ENCODE measurements around the gene PLEKHA7.
A peak's percentile ranks its signal among the peaks of the same experiment; 100 is the strongest.
"Not testable (repeated sequence)": the region's sequence is repeated elsewhere in the genome, so short reads cannot be mapped to it uniquely, and the experiment has no call there.

Gene PLEKHA7, protein sequence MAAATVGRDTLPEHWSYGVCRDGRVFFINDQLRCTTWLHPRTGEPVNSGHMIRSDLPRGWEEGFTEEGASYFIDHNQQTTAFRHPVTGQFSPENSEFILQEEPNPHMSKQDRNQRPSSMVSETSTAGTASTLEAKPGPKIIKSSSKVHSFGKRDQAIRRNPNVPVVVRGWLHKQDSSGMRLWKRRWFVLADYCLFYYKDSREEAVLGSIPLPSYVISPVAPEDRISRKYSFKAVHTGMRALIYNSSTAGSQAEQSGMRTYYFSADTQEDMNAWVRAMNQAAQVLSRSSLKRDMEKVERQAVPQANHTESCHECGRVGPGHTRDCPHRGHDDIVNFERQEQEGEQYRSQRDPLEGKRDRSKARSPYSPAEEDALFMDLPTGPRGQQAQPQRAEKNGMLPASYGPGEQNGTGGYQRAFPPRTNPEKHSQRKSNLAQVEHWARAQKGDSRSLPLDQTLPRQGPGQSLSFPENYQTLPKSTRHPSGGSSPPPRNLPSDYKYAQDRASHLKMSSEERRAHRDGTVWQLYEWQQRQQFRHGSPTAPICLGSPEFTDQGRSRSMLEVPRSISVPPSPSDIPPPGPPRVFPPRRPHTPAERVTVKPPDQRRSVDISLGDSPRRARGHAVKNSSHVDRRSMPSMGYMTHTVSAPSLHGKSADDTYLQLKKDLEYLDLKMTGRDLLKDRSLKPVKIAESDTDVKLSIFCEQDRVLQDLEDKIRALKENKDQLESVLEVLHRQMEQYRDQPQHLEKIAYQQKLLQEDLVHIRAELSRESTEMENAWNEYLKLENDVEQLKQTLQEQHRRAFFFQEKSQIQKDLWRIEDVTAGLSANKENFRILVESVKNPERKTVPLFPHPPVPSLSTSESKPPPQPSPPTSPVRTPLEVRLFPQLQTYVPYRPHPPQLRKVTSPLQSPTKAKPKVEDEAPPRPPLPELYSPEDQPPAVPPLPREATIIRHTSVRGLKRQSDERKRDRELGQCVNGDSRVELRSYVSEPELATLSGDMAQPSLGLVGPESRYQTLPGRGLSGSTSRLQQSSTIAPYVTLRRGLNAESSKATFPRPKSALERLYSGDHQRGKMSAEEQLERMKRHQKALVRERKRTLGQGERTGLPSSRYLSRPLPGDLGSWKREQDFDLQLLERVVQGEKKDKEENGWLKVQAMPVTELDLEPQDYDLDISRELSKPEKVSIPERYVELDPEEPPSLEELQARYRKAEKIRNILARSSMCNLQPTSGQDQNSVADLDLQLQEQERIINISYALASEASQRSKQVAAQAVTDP

GRCh38 chr11:17014321-17014832 lies at the start of gene PLEKHA7:
Gene PLEKHA7, minus strand, starts transcription at chr11:17014414. Its CDS starts 13 bp downstream, at chr11:17014401.
- no peak for DNase-seq (ENCODE audit: low read depth, low spot score)

DNA sequence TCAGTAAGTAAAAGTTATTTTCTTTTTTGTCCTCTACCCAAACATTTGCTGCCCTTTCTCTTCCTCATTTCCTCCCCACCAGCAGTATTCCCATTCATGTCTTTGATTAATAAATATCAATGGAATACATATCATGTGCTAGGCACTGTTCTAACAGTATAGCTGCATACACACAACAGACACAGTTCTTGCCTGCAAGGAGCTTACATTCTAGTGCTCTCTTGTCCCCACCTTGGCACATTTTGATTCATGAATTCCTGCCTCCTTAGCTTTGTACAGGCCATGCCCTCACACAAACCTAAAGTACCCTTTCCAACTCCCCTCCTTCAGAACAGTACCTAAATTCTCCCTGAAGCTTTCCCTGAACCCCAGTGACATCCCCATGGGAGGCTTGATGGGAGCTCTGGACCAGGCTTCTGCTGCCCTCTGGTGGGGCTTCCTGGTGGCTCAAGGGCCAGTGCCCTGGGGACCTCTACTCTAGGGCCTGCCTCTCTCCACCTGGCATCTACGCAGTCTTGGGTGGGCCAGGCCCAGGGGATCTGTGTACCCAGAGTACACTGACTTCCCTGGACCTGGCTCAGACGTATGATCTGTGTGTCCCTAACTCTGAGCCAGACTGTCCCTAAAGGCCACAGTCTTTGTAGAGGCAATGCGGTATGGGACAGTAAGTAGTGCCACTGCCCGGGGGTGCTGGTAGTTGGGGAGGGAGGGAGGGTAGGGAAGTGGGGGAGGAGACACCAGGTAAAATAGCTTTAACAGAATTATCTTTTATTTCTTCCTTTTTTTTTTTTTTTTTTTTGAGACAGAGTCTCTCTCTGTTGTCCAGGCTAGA lies 49.2 kb upstream of the PLEKHA7 start:
- no peak for DNase-seq (ENCODE audit: low read depth, low spot score)

- not testable (repeated sequence) for DNase-seq (ENCODE audit: low read depth, low spot score)
Measured at GRCh38 chr11:17051146-17051545, 36.9 kb upstream of the PLEKHA7 start.

DNA sequence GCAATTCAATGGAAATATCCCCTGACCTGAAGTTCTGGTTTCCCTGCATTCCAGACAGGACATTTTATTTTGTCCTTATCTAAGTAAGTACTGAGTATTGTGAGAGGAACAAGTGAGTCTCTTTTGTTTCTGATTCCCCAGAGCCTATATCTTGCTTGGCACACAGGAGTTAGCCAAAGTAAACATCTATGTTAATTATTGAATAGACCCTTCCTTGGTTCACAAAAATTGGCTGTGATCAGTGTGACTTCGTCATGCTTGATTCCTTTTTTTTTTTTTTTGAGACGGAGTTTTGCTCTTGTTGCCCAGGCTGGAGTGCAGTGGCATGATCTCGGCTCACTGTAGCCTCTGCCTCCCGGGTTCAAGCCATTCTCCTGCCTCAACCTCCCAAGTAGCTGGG lies 34.3 kb upstream of the PLEKHA7 start:
- DNase-seq (ENCODE audit: low read depth, low spot score): not testable (repeated sequence)

DNA sequence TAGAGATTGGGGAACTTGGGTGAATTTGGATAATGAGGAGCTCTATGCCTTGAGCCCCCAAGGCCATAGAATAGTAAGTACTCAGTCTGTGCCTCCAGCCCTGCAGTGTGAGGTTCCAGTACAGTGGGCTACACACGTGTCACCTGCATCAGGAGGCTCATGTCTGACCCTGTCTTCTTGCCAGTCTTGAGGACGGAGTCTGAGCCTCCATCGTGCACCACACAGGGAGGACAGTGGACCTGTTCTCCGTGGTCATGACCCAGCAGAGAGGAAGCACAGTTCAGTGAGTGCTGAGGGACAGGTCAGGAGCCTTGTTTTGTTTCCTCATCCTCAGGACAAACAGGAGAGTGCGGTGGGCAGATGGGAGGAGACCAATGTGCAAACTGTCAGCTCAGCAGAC lies 32.5 kb upstream of the PLEKHA7 start:
- no peak for DNase-seq (ENCODE audit: low read depth, low spot score)

DNA sequence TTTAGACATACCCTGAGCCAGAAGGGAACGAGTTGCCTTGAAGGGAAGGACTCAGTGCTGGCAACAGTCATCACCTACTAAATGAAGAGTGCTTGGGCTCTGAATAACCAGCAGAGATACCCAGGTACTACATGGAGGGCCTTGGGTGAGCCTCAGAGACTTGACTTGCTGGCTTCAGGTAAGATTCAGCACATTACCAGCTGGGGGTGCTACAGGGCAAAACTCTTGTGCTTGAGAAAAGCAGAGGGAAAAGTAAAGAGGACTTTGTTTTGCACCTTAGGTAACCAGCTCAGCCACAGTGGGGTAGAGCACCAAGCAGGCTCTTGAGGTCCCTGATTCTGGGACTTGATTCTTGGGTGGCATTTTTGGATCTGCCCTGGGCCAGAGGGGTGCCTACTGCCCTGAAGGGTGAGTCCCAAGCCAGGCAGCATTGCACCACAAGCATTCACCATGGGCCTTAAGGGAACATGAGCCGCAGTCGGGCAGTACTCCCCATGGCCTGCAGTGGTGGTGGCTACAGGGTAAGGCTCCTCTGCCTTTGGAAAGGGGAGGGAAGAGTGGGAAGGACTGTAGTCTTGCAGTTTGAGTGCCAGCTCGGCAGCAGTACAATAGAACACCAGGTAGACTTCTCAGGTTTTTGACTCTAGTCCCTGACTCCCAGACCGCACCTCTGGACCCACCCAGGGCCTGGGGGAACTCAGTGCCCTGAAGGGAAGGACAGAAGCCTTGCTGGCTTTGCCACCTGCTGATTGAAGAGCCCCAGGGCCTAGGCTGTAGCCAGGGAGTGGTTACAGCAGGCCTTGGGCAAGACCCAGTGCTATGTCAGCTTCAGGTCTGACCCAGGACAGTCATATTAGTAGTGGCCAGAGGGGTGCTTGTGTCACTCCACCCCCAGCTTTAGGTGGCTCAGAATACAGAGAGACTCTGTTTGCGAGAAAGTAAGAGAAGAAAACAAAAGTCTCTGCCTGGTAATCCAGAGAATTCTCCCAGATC lies 22.7 kb upstream of the PLEKHA7 start:
- DNase-seq (ENCODE audit: low read depth, low spot score): no peak

DNA sequence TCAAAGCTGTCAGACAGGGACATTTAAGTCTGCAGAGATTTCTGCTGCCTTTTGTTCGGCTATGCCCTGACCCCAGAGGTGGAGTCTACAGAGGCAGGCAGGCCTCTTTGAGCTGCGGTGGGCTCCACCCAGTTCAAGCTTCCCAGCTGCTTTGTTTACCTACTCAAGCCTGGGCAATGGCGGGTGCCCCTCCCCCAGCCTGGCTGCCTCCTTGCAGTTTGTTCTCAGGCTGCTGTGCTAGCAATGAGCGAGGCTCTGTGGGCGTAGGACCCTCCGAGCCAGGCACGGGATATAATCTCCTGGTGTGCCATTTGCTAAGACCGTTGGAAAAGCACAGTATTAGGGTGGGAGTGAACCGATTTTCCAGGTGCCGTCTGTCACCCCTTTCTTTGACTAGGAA lies 19.8 kb upstream of the PLEKHA7 start:
- not testable (repeated sequence) for DNase-seq (ENCODE audit: low read depth, low spot score)

- no peak for DNase-seq (ENCODE audit: low read depth, low spot score)
Measured at GRCh38 chr11:17026487-17027082, 12.4 kb upstream of the PLEKHA7 start.

- DNase-seq (ENCODE audit: low read depth, low spot score): no peak
Measured at GRCh38 chr11:17024924-17025323, 10.7 kb upstream of the PLEKHA7 start.

GRCh38 chr11:17021511-17021910 lies 7.3 kb upstream of the PLEKHA7 start:
- no peak for DNase-seq (ENCODE audit: low read depth, low spot score)

DNA sequence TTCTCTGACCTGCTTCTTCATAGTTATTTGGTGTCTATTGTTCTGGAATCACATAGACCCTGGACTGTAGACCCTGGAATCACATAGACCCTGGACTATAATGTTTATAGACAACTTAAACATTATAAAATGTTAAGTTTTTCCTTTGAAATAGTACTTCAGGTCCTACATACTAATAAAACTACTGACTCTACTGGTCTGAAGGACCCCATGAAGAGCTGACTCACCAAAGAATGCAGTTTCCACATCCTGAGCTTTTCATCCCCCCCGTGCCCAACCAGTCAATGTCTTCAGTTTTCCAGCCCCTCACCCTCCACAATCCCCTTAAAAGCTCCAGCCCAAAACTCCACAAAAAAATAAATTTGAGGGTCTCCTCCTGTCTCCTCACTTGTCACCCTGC lies 6.6 kb upstream of the PLEKHA7 start:
- DNase-seq (ENCODE audit: low read depth, low spot score): no peak

DNA sequence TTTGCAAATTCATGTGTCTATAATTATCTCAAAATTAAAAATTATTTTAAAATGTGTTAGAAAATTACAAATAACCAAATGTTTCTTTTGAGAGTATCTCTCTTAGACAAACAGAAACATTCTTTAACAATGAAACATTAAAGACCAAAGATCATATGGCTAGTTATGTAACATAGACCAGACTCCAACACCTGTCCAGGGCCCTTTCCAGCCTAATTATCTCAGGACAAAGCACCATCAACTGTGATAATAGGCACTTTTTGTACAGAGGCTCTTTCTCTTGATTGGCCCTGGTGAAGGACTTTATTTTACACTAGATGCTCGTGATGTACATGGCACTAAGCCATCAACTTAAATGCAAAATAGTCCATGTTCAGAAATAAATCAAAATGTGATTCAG lies 5.0 kb upstream of the PLEKHA7 start:
- no peak for DNase-seq (ENCODE audit: low read depth, low spot score)

GRCh38 chr11:17015627-17016126 lies 1.5 kb upstream of the PLEKHA7 start:
- DNase-seq (ENCODE audit: low read depth, low spot score): no peak

GRCh38 chr11:17014833-17015626 lies 816 bp upstream of the PLEKHA7 start:
- no peak for DNase-seq (ENCODE audit: low read depth, low spot score)

DNA sequence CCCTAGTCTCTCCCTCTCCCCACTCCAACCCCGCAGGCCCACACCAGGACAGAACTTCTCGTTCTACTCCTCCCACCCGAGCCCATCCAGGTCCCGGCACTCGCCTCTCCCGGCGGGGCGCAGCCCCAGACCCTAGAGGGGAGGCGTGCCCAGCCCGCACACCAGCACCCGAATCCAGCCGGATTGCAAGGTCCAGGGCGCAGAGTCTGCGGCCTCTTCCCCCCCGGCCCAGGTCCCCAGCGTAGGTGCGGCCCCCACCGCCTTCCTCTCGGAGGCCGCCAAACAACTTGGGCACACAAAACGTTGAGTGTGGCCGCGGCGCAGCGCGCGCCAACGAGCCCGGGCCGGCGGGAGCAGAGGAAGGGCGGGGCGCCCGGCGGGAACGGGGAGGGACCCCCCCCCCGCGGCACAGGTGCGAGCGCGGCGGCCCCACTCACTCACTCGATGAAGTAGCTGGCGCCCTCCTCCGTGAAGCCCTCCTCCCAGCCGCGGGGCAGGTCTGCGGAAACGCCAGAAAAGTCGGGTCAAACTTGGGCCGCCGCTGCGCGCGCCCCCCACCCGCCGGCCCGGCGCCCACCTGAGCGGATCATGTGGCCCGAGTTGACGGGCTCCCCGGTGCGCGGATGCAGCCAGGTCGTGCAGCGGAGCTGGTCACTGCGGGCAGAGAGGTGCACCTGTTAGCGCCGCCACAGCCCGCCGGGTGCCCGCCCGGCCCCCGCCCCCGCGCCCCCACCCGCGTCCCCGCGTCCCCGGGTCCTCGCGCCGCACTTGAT lies 480 bp downstream of the PLEKHA7 start:
- DNase-seq (ENCODE audit: low read depth, low spot score): no peak

- peak; percentile 10 for DNase-seq (ENCODE audit: low read depth, low spot score)
Measured at GRCh38 chr11:17012712-17013547, 1.3 kb downstream of the PLEKHA7 start.

Data from smooth muscle cell of the brain vasculature (primary cell).